PC-9 (cell line): ENCODE measurements around the gene IWS1. TPM values are rescaled to one million over a fixed set of nuclear protein-coding genes. Genes with fewer than 3 reads are reported as not detected.

Source experiments
- BruUV-seq: library from RNA; stranded (reverse); fragments of 400-500 nt; replicated peaks from 2 replicates; lab custom pipeline; 2021; lab: Mats Ljungman, UMichigan
- CTCF ChIA-PET: fragments of 300-600 bp; sonication (Branson Sonifier 250); formaldehyde crosslinking; loops from one replicate; lab custom pipeline; 2022; ENCODE audit warnings: antibody characterized with exemption; lab: Charles Lee
- POLR2A ChIA-PET: fragments of 300-600 bp; sonication (Branson Sonifier 250); formaldehyde crosslinking; loops from one replicate; lab custom pipeline; 2022; ENCODE audit warnings: antibody characterized with exemption; ENCODE audit not compliant: unreplicated experiment; lab: Charles Lee
- DNase-seq, 2 experiments: peaks; one replicate each; pipeline versions ENCODE4 v3.0.0 to v3.0.0-alpha.2; 2015 to 2022; ENCODE audit warnings: mixed read lengths in 1 of 2
- H2AFZ ChIP-seq: fragments of 200-600 bp; sonication (generic); 2 replicates; pipeline ENCODE4 v1.8.1; 2017; ENCODE audit warnings: antibody characterized with exemption
- H3F3A ChIP-seq: fragments of 200-600 bp; sonication (generic); 2 replicates; pipeline ENCODE4 v1.8.1; 2017; ENCODE audit warnings: antibody characterized with exemption, mild to moderate bottlenecking, low read depth; ENCODE audit not compliant: insufficient read depth
- H3K27ac ChIP-seq: fragments of 200-600 bp; sonication (generic); 2 replicates; pipeline ENCODE4 v1.6.1; 2016; ENCODE audit warnings: mixed run types
- H3K27me3 ChIP-seq: fragments of 200-600 bp; sonication (generic); 2 replicates; pipeline ENCODE4 v1.6.1; 2016; ENCODE audit warnings: low read depth, mixed run types; ENCODE audit not compliant: insufficient read depth
- H3K36me3 ChIP-seq: fragments of 200-600 bp; sonication (generic); 2 replicates; pipeline ENCODE4 v1.6.1; 2016; ENCODE audit warnings: low read depth, mixed run types
- H3K4me1 ChIP-seq: fragments of 200-600 bp; sonication (generic); replicated peaks from 2 replicates; pipeline ENCODE4 v1.6.1; 2016; ENCODE audit warnings: mixed run types; ENCODE audit not compliant: insufficient read depth
- H3K4me2 ChIP-seq: fragments of 200-600 bp; sonication (generic); 2 replicates; pipeline ENCODE4 v1.6.1; 2017; ENCODE audit warnings: mixed run types
- H3K4me3 ChIP-seq: fragments of 200-600 bp; sonication (generic); 2 replicates; pipeline ENCODE4 v1.6.1; 2016; ENCODE audit warnings: mixed run types
- H3K79me2 ChIP-seq: fragments of 200-600 bp; sonication (generic); 2 replicates; pipeline ENCODE4 v1.6.1; 2017; ENCODE audit warnings: low read depth, mixed run types
- H3K9me2 ChIP-seq: fragments of 200-600 bp; sonication (generic); 2 replicates; pipeline ENCODE4 v1.8.1; 2017; ENCODE audit warnings: mild to moderate bottlenecking; ENCODE audit not compliant: insufficient read depth
- H3K9me3 ChIP-seq: fragments of 200-600 bp; sonication (generic); 2 replicates; pipeline ENCODE4 v1.8.1; 2016; ENCODE audit warnings: low read depth; ENCODE audit not compliant: insufficient read depth
- H4K20me1 ChIP-seq: fragments of 200-600 bp; sonication (generic); 2 replicates; pipeline ENCODE4 v1.8.1; 2017; ENCODE audit not compliant: insufficient read depth
- CTCF ChIP-seq: fragments of 200-600 bp; sonication (generic); conservative IDR thresholded peaks from 2 replicates; pipeline ENCODE4 v1.6.1; 2017; ENCODE audit warnings: mixed run types, antibody characterized with exemption, mild to moderate bottlenecking, moderate library complexity
- EZH2 ChIP-seq: fragments of 200-600 bp; sonication (generic); IDR thresholded peaks from 2 replicates; pipeline ENCODE4 v1.8.0; 2017; ENCODE audit warnings: antibody characterized with exemption, low read depth
- intact Hi-C: fragments of 100-400 bp; cut with micrococcal nuclease; formaldehyde crosslinking; loops from one replicate; pipeline ENCODE4 v1.10.0; 2022; ENCODE audit not compliant: unreplicated experiment
- total RNA-seq: library from RNA; stranded (reverse); gene quantifications from 2 replicates; pipeline ENCODE4 v1.2.3, GENCODE V29; 2021

The IWS1 gene
- total RNA-seq, 1 experiment from 2014 or later = 47.3 TPM

DNA sequence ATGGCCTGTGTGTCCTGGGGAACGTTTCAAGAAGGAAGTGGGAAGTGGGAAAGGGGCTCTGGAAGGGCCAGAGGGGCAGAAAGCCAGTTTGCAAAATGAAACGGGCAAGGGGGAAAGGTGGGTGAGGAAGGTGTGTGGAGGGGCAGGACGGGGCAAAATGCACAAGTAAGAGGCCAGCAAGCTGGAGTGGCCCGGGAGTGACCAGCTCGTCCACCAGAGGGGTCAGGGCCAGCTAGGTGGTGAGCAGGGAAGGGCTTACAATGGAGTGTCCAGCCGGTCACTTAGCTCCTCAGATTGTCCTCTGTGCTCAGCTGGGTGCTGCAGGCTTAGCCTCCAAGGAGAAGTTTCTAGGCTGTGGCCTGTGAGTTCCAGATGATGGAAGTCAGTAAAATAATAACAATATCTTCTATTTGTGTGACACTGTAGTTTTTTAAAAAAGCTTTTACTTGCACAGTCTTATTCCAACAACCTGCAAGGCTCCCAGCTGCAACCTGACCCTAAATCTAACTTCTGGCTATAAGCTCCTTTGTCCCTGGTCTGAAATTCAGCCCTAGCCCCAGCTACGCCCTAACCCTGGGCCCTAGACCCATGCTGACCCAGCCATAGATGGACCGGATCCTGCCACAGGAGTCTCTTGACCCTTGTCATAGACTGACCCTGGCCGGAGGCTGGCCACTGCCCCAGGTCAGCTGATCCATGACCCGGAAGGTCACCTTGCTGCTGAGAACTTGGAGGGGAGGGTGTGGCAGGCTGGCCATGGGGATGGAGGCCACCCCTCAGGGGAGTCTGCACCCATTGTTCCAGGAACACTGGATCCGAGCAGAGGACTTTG lies 38.4 kb upstream of the IWS1 start:
- ChIA-PET POLR2A (no interaction called here), CTCF (no interaction called here)
- Histone ChIP-seq H3K4me2 (no peak overlapping the region), H3K4me1 (no peaks in the 10 kb centered on the region), H3K9me3 (no peaks in the 10 kb centered on the region), H3K27ac (no peak overlapping the region), H3K79me2 (no peaks in the 10 kb centered on the region), H4K20me1 (no peaks in the 10 kb centered on the region), H2AFZ (no peak overlapping the region; the same call in 1 of the 2 replicates), H3K36me3 (no peaks in the 10 kb centered on the region), H3K4me3 (no peak overlapping the region), H3K27me3 (peaks cover 23% of the 10 kb centered on the region), H3K9me2 (no peaks in the 10 kb centered on the region), H3F3A (no peaks in the 10 kb centered on the region)
- intact Hi-C loops = no loop called here
- no TSS peak for BruUV-seq
- peak in 1 of 2 experiments; percentile 30 for DNase-seq
- TF ChIP-seq CTCF (no peak), EZH2 (no peak)

GRCh38 chr2:127563458-127564428 lies 37.5 kb upstream of the IWS1 start:
- DNase-seq = no peak
- intact Hi-C loops = no loop called here
- Histone ChIP-seq H3K4me3 (no peak overlapping the region), H3F3A (no peaks in the 10 kb centered on the region), H3K9me2 (no peaks in the 10 kb centered on the region), H3K9me3 (no peaks in the 10 kb centered on the region), H3K4me1 (no peaks in the 10 kb centered on the region), H3K27ac (no peak overlapping the region), H3K36me3 (no peaks in the 10 kb centered on the region), H3K79me2 (no peaks in the 10 kb centered on the region), H3K4me2 (no peak overlapping the region), H2AFZ (no peak overlapping the region; the same call in 1 of the 2 replicates), H4K20me1 (no peaks in the 10 kb centered on the region), H3K27me3 (peaks cover 32% of the 10 kb centered on the region)
- no peak for TF ChIP-seq EZH2
- TF ChIP-seq CTCF = no peak
- ChIA-PET POLR2A (no interaction called here), CTCF (no interaction called here)
- BruUV-seq = no TSS peak

- no peaks in the 10 kb centered on the region for H3K79me2 ChIP-seq
- H3K9me2 ChIP-seq = no peaks in the 10 kb centered on the region
- no TSS peak for BruUV-seq
- no peaks in the 10 kb centered on the region for H3F3A ChIP-seq
- no peaks in the 10 kb centered on the region for H3K4me1 ChIP-seq
- CTCF ChIA-PET = no interaction called here
- no peak overlapping the region for H3K27ac ChIP-seq
- DNase-seq = peak in 1 of 2 experiments; percentile 9
- POLR2A ChIA-PET = no interaction called here
- TF ChIP-seq CTCF (no peak), EZH2 (no peak)
- no peak overlapping the region for H2AFZ ChIP-seq
- peaks cover 40% of the 10 kb centered on the region for H3K27me3 ChIP-seq
- no peaks in the 10 kb centered on the region for H3K9me3 ChIP-seq
- no peak overlapping the region for H3K4me2 ChIP-seq
- intact Hi-C loops = no loop called here
- no peaks in the 10 kb centered on the region for H3K36me3 ChIP-seq
- no peaks in the 10 kb centered on the region for H4K20me1 ChIP-seq
- no peak overlapping the region for H3K4me3 ChIP-seq
Measured at GRCh38 chr2:127562936-127563335, 36.6 kb upstream of the IWS1 start.
